Measurements from ENCODE around the gene MPPED1.

GRCh38 chr22:43533156-43533530 is 121.3 kb downstream of the MPPED1 start:
- no peak for TF ChIP-seq EZH2 (IDR thresholded peaks at IDR 0.05; ENCODE audit: low read depth)
- TF ChIP-seq CTCF (conservative IDR thresholded peaks at IDR 0.05): no peak
